ENCODE data around the gene RAD54L.
A peak's percentile ranks its signal among the peaks of the same experiment; 100 is the strongest.
"Not testable (repeated sequence)": the region's sequence is repeated elsewhere in the genome, so short reads cannot be mapped to it uniquely, and the experiment has no call there.

The RAD54L gene

DNA sequence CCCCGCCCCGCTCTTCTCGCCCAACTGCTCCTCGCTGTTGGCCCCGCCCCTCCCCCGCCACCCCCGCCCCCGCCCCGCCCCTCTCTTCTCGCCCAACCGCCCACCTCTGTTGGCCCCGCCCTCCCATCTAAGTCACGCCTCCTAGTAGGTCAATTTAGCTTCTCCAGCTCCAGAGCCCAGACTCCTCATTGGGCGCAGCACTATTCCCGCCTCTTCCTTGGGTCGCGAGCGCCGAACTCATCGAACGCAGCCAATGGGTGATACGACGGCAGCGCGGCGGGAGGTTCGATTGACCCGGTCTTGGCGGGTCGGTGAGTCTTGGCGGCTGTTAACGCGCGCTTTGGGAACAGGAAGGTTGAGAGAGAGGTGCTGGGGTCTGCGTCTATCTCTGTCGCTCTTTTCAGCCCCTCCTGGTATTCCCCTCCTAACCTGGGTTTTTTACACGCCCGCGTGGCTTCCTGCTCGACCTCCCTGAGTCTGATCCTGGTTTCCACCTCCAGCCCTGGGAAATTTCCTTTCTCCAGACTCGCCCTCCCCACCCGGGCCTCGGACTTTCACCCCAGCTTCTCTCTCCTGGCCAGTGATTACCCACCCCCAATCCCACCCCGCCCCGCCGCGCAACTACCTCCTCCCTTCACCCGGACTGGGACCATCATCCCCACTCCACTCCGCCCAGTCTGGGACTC lies at the start of gene RAD54L:
Gene RAD54L (plus strand): TSS at position 328 of the 686 bp plus-strand sequence. CDS start 643 bp downstream, outside the sequence.
- DNase-seq = peak; percentile 100

- DNase-seq = peak; percentile 52
These were observed 49.4 kb upstream of the RAD54L start, which contains the start of gene POMGNT1 for GRCh38 chr1:46197964-46198811. Gene POMGNT1, minus strand, starts transcription at chr1:46198434. Its CDS starts 613 bp downstream, at chr1:46197821.

GRCh38 chr1:46199233-46199749 lies 48.3 kb upstream of the RAD54L start:
- no peak for DNase-seq

GRCh38 chr1:46203738-46204405 lies 43.7 kb upstream of the RAD54L start:
- DNase-seq = no peak

GRCh38 chr1:46204406-46204742 lies 43.2 kb upstream of the RAD54L start:
- no peak for DNase-seq

- DNase-seq = no peak
These were observed 42.4 kb upstream of the RAD54L start for GRCh38 chr1:46205141-46205540.

- no peak for DNase-seq
These were observed 41.8 kb upstream of the RAD54L start for GRCh38 chr1:46205791-46206190.

- no peak for DNase-seq
These were observed 41.2 kb upstream of the RAD54L start for GRCh38 chr1:46206399-46206798.

DNA sequence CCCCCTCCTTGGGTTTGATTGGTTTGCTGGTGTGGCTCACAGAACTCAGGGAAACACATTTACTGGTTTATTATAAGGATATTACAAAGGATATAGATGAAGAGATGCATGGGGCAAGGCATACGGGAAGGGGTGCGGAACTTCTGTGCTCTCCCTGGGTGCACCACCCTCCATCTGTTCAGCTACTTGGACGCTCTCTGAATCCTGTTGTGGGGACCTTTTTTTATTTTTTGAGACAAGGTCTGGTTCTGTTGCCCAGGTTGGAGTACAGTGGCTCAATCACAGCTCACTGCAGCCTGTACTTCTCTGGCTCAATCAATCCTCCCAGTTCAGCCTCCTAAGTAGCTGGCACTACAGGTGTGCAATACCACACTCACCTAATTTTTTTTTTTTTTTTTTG lies 37.0 kb upstream of the RAD54L start:
- DNase-seq = no peak

DNA sequence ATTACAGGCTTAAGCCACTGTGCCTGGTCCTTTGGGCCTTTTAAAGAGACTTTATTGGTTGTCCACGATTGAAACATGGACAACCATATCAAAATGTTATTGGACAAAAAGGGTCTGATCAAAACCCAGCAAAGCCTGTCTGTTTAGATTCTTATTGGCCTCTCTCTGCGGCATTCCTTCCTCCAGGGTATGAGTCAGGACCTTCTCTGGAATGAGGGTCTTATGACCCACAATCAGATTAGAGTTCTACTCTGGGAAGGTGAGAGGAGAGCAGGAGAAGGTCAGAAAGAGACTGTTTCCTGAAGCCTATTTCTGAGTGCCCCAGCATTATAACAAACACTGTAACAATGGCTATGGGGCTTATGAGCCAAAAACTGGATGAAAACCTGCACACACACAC lies 36.5 kb upstream of the RAD54L start:
- DNase-seq = no peak

DNA sequence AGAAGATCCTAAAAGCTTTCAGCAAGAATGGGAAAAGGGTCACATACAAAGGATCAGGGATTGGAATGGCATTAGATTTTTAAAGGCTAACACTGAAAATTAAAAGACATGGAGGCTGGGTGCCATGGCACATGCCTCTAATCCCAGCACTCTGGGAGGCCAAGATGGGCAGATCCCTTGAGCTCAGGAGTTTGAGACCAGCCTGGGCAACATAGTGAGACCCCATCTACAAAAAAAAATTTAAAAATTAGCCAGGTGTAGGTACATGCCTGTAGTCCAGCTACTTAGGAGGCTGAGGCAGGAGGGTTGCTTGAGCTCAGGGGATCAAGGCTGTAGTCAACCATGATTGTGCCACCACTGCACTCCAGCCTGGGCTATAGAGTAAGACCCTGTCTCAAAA lies 32.1 kb upstream of the RAD54L start:
- DNase-seq = no peak

DNA sequence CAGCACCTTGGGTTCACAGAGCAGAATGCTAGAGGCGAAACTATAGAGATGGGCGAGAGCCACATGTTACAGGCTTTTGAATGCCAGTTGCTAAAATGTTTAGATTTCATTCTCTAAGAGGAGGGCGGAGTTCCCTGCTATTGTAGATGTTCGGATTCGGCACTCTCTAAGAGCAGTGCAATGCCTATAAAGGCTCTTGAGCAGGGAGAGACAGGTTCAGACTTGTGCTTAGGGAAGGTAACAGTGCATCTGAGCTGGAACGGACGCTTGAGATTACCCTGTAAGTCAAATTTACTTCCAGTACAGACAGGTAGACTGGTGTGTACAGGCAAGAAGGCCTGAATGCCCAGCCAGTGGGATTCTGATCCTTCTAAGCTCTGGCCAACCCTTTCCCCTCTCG lies 29.1 kb upstream of the RAD54L start:
- peak; percentile 12 for DNase-seq

DNA sequence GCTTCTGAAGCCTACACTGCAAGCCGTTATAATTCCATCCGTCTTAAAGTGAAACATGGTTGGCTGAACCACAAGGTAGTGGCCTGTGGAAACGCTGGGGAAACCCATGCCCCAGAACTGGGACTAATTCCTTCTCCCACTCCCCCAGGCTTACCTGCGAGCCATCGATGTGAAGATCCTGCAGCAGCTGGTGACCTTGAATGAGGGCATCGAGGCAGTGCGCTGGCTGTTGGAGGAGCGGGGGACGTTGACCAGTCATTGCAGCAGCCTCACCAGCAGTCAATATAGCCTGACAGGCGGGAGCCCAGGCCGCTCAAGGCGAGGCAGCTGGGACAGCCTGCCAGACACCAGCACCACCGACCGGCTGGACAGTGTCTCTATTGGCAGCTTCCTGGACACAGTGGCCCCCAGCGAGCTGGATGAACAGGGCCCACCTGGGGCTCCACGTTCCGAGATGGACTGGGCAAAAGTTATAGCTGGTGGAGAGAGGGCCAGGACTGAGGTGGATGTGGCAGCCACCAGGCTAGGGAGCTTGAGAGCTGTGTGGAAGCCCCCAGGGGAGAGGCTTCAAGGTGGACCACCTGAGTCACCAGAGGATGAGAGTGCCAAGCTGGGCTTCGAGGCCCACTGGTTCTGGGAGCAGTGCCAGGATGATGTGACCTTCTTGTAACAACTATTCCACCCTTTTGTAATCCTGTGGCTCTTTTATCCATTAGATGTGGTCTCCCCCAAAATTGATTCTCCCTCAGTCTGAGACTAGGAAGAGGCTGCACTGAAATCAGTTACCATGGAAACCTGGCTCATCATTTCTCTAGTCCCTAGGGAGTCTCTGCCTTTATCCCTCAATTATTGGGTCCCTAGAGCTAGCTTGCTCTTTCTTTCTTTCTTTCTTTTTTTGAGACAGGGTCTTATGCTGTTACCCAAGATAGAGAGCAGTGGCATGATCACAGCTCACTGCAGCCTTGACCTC lies 27.7 kb upstream of the RAD54L start:
- DNase-seq = no peak

GRCh38 chr1:46220808-46221207 lies 26.8 kb upstream of the RAD54L start:
- no peak for DNase-seq

DNA sequence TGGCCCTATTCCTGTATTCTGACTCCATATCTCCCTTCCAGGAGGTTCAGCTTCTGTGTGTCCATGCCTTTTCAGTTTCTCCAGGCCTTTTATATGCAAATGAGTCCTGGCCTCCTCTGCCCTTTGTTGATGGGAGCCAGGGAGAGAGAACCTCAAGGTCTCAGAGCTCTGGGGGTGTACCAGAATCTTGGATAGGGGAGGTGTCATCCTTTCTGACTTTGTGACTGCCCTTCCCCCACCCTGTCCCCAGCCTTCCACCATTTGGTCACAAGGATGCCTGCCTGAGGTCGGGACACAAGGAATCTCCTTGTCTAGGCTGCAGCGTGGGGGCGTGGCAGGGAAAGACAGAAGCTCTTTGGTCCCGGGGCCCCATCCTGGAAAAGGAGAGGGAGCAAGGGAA lies 25.8 kb upstream of the RAD54L start:
- DNase-seq = no peak

DNA sequence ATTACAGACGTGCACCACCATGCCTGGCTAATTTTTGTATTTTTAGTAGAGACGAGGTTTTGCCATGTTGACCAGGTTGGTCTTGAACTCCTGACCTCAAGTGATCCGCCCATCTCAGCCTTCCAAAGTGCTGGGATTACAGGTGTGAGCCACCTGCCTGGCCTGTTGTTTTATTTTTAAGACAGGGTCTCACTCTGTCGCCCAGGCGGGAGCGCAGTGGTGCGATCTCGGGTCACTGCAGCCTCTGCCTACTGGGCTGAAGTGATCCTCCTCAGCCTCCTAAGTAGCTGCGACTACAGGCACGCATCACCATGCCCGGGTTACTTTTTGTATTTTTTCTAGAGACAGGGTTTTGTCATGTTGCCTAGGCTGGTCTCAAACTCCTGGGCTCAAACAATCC lies 24.5 kb upstream of the RAD54L start:
- DNase-seq = not testable (repeated sequence)

DNA sequence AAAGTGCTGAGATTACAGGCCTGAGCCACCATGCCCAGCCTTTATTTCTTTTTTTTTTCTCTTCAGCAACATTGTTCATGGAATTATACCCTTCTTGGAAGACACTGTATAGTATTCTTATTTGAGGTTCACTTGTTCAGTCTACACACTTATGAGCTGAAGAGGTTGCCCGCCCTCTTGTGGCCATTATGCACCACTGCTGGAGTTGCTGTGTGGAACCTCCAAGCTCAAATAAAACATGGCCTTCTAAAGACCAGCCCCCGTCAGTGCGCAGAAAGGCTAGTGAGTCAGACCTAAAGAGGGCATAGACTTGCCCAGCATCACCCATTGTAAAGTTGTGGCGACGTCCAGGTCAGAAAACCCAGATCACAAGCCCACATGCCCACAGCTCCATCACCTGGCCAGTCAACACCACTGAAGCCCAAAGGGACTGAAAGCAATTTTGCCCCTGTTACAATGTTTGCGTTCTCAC lies 24.1 kb upstream of the RAD54L start:
- DNase-seq = peak; percentile 76

- DNase-seq = no peak
These were observed 22.6 kb upstream of the RAD54L start for GRCh38 chr1:46224966-46225365.

GRCh38 chr1:46231231-46231630 lies 16.3 kb upstream of the RAD54L start:
- DNase-seq = not testable (repeated sequence)

- DNase-seq = no peak
These were observed 10.7 kb upstream of the RAD54L start for GRCh38 chr1:46236882-46237281.

GRCh38 chr1:46238865-46239264 lies 8.7 kb upstream of the RAD54L start:
- not testable (repeated sequence) for DNase-seq

GRCh38 chr1:46241733-46242132 lies 5.8 kb upstream of the RAD54L start:
- DNase-seq = not testable (repeated sequence)
